SH-SY5Y (cell line): ENCODE data around the gene SRPRB.

ENCODE experiments used
- GATA2 ChIP-seq: IDR thresholded peaks from 2 replicates; pipeline ENCODE4 v1.6.1; 2011; ENCODE audit warnings: mild to moderate bottlenecking, low read depth, low read length
- GATA3 ChIP-seq: IDR thresholded peaks from 2 replicates; pipeline ENCODE4 v1.6.1; 2011; ENCODE audit warnings: low read depth, mild to moderate bottlenecking, low read length, moderate library complexity

The SRPRB gene

GRCh38 chr3:133840055-133840737 is 34.6 kb downstream of the SRPRB start:
- TF ChIP-seq GATA3 (no peak), GATA2 (no peak)

GRCh38 chr3:133840767-133841166 is 35.2 kb downstream of the SRPRB start:
- no peak for TF ChIP-seq GATA2
- TF ChIP-seq GATA3 = no peak

DNA sequence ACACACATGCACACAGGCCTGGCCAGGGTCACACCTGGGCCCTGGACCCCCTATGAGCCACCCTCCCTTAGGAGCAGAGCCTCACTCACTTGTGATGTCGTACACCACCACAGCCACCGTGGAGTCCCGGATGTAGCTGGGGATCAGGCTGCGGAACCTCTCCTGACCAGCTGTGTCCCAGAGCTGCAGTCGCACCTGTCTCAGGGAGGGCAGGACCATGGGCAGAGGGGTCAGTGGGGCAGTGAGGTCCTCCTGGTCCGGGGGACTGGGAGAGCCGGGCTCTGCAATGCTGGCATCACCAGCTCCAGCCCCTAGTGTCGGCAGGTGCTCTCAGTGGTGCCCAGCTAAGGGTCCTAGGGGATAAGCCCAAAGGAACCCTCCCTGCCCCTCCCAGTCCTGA is 35.6 kb downstream of the SRPRB start:
- TF ChIP-seq GATA3 = no peak
- TF ChIP-seq GATA2 = no peak

- TF ChIP-seq GATA3 (no peak), GATA2 (no peak)
Observed at GRCh38 chr3:133842158-133842557, 36.5 kb downstream of the SRPRB start.

DNA sequence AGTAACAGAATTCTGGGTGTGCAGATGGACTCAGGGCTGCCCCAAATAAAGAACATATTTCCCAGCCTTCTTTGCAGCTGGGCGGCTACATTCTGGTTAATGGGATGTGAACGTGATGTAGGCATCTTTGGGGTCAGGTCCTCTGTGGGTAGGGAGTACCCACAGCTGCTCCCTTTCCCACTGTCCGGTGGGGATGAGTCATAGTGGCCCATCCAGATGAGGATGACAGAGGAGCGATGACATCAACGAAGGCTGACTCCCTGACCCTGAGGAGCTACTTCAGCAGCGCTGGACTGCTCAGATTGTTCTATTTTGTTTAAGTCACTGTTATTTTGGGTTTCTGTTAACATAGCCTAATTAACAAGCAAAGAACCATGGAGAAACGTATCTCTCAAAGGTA is 38.0 kb downstream of the SRPRB start:
- no peak for TF ChIP-seq GATA3
- no peak for TF ChIP-seq GATA2

DNA sequence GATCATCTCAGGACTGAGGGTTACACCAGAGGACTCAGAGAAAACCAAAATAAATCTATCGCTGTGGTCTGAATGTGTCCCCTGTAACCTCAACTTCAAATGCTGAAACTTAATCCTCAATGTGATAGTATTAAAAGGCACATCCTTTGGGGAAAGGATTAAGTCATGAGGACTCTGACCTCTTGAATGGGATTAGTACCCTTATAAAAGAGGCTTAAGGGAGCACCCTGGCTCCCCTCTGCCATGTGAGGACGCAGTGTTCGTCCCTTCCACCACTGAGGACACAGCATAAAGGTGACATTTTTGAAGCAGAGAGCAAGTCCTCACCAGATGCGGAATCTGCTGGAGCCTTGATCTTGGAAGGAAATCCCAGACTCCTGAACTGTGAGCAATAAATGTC is 39.5 kb downstream of the SRPRB start:
- TF ChIP-seq GATA3 = no peak
- TF ChIP-seq GATA2 = no peak

DNA sequence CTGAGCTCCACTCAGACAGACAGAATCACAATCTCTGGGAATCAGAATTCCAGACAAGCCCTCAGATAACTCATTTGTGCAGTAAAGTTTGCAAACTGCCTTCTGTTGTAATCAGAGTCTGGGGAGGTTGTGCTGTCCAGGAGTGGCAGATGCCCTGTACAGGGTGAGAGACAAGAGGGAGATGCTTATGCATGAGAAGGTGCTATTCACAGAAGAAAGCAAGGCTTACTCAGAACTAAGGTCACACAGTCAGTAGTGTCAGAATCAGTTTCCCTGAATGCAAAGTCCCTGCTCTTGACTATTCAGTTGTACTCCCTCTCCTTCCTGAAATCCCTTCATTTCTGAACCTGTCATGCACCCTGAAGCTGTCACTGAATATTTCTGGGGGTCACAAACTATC is 43.7 kb downstream of the SRPRB start:
- no peak for TF ChIP-seq GATA3
- no peak for TF ChIP-seq GATA2

- no peak for TF ChIP-seq GATA3
Observed at GRCh38 chr3:133850034-133850433, 44.4 kb downstream of the SRPRB start.

DNA sequence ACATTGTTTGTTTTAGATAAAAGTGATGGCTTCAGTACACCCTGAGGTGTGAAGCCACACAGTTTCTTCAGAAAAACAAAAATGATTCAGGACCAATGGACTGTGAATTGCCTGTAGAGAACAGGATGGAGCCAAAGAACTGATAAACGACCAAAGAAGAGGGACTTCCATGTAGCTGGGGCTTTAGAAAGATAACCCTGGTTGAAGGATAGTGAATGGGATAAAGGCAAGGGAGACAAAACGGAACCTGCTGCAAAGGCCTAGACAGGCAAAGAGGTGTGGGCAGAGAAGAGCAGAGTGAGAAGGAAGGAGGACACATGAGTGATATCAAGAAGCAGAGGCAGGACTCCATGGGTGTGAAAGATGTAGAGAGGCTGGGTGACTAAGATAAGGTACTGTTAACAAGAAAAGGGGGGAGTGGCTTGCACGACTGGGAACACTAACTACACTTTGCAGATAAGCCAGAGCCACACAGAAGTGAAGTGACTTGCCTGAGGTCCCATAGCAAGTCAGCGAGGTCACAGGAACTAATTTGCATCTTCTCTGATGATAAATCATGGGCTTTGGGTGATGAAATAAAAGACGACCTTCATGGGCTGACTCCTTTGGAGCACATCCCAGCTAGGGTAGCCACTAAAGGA is 45.8 kb downstream of the SRPRB start:
- no peak for TF ChIP-seq GATA3
- no peak for TF ChIP-seq GATA2

- TF ChIP-seq GATA3 = no peak
- TF ChIP-seq GATA2 = no peak
Observed at GRCh38 chr3:133851931-133852330, 46.3 kb downstream of the SRPRB start.

GRCh38 chr3:133853063-133853924 is 47.7 kb downstream of the SRPRB start:
- no peak for TF ChIP-seq GATA3
- TF ChIP-seq GATA2 = no peak

DNA sequence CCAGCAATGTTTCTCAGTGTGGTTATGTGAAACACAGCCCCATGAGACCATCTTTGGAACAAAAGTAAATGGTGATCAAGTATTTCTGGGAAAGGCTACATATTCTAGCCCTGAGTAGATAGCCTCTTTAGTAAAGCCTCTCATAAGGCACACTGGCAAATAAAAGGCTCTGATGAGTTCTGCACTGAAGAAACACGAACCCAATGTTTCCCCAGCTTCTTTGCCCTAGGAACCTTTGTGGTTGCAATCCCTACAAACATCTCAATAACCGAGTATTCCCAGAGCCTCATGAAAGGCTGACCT is 48.3 kb downstream of the SRPRB start:
- TF ChIP-seq GATA3 = no peak
- TF ChIP-seq GATA2 = no peak

- TF ChIP-seq GATA3 = no peak
- TF ChIP-seq GATA2 = no peak
Observed at GRCh38 chr3:133854264-133855001, 48.8 kb downstream of the SRPRB start.

GRCh38 chr3:133855002-133855370 is 49.4 kb downstream of the SRPRB start:
- no peak for TF ChIP-seq GATA2
- TF ChIP-seq GATA3 = no peak
